Thyroid gland (tissue), 4 donors: ENCODE data around the gene KLC3.

Experiments used
- CTCF ChIP-seq, 6 experiments: fragments of 200-600 bp in 3 of 6; fragments of 450-650 bp in 3 of 6; sonication (generic) in 3 of 6; IDR thresholded peaks; one replicate each; pipeline ENCODE4 v1.5.1; 2016 to 2019; ENCODE audit warnings: antibody characterized with exemption in 6 of 6, mild to moderate bottlenecking in 2 of 6, inconsistent platforms in 1 of 6, moderate library complexity in 1 of 6
- POLR2A ChIP-seq, 2 donors: fragments of 450-650 bp; IDR thresholded peaks; one replicate each; pipeline ENCODE4 v1.6.1; 2017; ENCODE audit warnings: antibody characterized with exemption in 2 of 2, mild to moderate bottlenecking in 2 of 2, moderate library complexity in 1 of 2

GRCh38 chr19:45348367-45349125 lies 8.0 kb downstream of the KLC3 start:
- TF ChIP-seq CTCF (IDR thresholded peaks at IDR 0.05) = no peak
- no peak for TF ChIP-seq POLR2A (IDR thresholded peaks at IDR 0.05)
